ENCODE data around the gene ZNF385B. TPM values are rescaled to one million over a fixed set of nuclear protein-coding genes. Genes with fewer than 3 reads are reported as not detected.

ZNF385B gene
- total and polyA plus RNA-seq, 4 donors, result 3.0 to 7.2 (median 3.9) TPM

DNA sequence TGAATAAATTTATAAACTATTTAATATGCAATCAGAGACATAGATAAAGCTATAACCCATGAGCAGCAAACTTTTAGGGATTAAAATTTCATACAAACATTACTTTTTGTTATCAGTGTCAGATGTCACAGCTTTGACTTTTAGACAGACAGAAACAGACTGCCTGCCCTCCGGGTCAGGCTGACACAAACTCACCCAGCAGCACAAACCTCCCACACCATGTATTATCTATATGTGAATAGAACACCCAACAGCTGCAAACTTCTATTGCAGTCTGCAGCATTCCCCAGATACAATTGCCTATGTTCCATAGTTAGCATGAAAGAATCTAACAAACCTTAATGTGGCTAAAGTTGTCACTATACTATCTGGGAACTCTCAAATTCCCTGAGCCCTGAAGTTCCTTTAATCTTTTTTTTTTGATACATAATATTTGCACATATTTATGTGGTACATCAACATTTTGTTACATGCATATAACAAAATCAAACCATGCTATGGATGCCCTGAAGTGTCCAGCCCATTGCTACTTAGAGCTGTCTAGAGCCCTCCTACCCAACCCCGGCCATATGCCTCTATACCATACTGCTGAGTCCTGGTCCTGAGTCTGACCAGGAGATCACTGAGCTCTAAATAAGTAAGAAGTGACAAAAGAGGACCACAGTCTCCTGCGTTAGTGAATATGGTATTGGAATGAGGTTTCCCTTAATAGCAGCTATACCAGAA is 214.4 kb downstream of the ZNF385B start:
- no peaks in the 10 kb centered on the region for H3K36me3 ChIP-seq (ENCODE audit: control insufficient read depth in 4 of 4, insufficient read depth in 3 of 4, low read depth in 1 of 4, low read length in 3 of 4)
- no peaks in the 10 kb centered on the region for H3K27me3 ChIP-seq (ENCODE audit: control insufficient read depth in 4 of 4, insufficient read depth in 4 of 4, low read length in 3 of 4)
- TF ChIP-seq GABPA (IDR thresholded peaks at IDR 0.05 in 1 of 2, conservative IDR thresholded peaks at IDR 0.05 in 1 of 2), result no peak
- peak in 1 of 2 donors; percentile 5 for TF ChIP-seq HNF4A (conservative IDR thresholded peaks at IDR 0.05)
- H3K4me3 ChIP-seq (ENCODE audit: low read depth in 1 of 3, low read length in 3 of 3), result no peak overlapping the region
- no peaks in the 10 kb centered on the region for H3K9me3 ChIP-seq (ENCODE audit: control insufficient read depth in 4 of 4, low read length in 3 of 4)
- no peak overlapping the region for H3K9ac ChIP-seq (ENCODE audit: low read depth in 1 of 2, low read length in 2 of 2)
- DNase-seq (ENCODE audit: low spot score), result no peak
- H3K27ac ChIP-seq (ENCODE audit: low read depth in 1 of 2, low read length in 2 of 2), result no peak overlapping the region
- WGBS, result 72% methylated on average over 3 of the region's 3 CpGs
- peaks cover 0 to 12% (median 3%) of the 10 kb centered on the region in 4 donors for H3K4me1 ChIP-seq (ENCODE audit: control insufficient read depth in 4 of 4, insufficient read depth in 4 of 4, low read length in 3 of 4)

DNA sequence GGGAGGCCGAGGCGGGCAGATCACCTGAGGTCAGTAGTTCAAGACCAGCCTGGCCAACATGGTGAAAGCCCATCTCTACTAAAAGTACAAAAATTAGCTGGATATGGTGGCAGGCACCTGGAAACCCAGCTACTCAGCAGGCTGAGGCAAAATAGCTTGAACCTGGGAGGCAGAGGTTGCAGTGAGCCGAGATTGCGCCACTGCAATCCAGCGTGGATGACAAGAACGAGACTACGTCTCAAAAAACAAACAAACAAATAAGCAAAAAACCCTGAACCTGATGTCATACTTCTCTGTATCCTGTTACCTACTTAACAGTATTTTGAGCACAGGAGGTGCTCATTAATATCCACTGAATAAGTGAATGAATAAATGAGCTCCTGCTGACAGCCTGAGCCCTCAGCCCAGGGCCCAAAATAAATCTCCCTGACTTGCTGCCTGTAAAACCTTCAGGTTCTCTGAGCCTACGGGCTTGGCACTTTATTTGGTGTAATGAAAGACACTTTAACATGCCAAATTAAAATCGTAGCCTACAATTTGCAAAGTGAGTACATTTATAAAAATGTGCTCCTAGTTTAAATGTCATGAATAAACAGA is 215.1 kb downstream of the ZNF385B start:
- H3K4me1 ChIP-seq (ENCODE audit: control insufficient read depth in 4 of 4, insufficient read depth in 4 of 4, low read length in 3 of 4), result peaks cover 0 to 12% (median 3%) of the 10 kb centered on the region in 4 donors
- no peak overlapping the region for H3K4me3 ChIP-seq (ENCODE audit: low read depth in 1 of 3, low read length in 3 of 3)
- no peak overlapping the region for H3K27ac ChIP-seq (ENCODE audit: low read depth in 1 of 2, low read length in 2 of 2)
- TF ChIP-seq, protein P1, sequence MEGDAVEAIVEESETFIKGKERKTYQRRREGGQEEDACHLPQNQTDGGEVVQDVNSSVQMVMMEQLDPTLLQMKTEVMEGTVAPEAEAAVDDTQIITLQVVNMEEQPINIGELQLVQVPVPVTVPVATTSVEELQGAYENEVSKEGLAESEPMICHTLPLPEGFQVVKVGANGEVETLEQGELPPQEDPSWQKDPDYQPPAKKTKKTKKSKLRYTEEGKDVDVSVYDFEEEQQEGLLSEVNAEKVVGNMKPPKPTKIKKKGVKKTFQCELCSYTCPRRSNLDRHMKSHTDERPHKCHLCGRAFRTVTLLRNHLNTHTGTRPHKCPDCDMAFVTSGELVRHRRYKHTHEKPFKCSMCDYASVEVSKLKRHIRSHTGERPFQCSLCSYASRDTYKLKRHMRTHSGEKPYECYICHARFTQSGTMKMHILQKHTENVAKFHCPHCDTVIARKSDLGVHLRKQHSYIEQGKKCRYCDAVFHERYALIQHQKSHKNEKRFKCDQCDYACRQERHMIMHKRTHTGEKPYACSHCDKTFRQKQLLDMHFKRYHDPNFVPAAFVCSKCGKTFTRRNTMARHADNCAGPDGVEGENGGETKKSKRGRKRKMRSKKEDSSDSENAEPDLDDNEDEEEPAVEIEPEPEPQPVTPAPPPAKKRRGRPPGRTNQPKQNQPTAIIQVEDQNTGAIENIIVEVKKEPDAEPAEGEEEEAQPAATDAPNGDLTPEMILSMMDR (IDR thresholded peaks at IDR 0.05; ENCODE audit: low read depth, low read length, missing input control), result no peak
- TF ChIP-seq, protein P2, sequence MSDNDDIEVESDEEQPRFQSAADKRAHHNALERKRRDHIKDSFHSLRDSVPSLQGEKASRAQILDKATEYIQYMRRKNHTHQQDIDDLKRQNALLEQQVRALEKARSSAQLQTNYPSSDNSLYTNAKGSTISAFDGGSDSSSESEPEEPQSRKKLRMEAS (IDR thresholded peaks at IDR 0.05), result no peak
- TF ChIP-seq HNF4A (conservative IDR thresholded peaks at IDR 0.05) (peak in 1 of 2 donors; percentile 8), RAD21 (IDR thresholded peaks at IDR 0.05) (peak in 1 of 2 donors; percentile 10)
- 58% methylated on average over 9 of the region's 9 CpGs for WGBS
- no peak overlapping the region for H3K9ac ChIP-seq (ENCODE audit: low read depth in 1 of 2, low read length in 2 of 2)
- H3K27me3 ChIP-seq (ENCODE audit: control insufficient read depth in 4 of 4, insufficient read depth in 4 of 4, low read length in 3 of 4), result no peaks in the 10 kb centered on the region
- DNase-seq (ENCODE audit: low spot score), result no peak
- H3K36me3 ChIP-seq (ENCODE audit: control insufficient read depth in 4 of 4, insufficient read depth in 3 of 4, low read depth in 1 of 4, low read length in 3 of 4), result no peaks in the 10 kb centered on the region
- no peaks in the 10 kb centered on the region for H3K9me3 ChIP-seq (ENCODE audit: control insufficient read depth in 4 of 4, low read length in 3 of 4)

DNA sequence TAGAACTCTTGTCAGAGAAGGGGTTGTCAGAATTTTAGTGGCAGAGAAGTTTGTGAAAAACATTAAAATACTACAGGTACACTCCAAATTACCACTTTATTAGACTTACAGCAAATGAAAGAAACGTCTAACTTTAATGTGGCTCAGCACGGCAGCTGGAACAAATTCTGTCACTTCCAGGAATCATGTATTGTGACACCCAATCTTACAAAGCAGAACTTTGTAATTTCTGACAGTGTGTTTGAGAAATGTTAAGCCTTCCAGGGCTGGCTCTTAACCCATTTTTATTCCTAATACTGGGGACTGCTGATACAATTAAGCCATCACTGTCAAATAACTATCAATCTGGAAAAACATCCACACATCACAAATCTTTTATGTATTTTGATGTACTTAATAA is 216.4 kb downstream of the ZNF385B start:
- TF ChIP-seq JUND (IDR thresholded peaks at IDR 0.05) (no peak), HNF4G (IDR thresholded peaks at IDR 0.05) (no peak), TAF1 (conservative IDR thresholded peaks at IDR 0.05) (no peak), GABPA (IDR thresholded peaks at IDR 0.05 in 1 of 2, conservative IDR thresholded peaks at IDR 0.05 in 1 of 2) (no peak), FOXA1 (IDR thresholded peaks at IDR 0.05) (no peak), NR2F2 (IDR thresholded peaks at IDR 0.05) (no peak), FOXA2 (IDR thresholded peaks at IDR 0.05) (no peak)
- TF ChIP-seq, protein P3, sequence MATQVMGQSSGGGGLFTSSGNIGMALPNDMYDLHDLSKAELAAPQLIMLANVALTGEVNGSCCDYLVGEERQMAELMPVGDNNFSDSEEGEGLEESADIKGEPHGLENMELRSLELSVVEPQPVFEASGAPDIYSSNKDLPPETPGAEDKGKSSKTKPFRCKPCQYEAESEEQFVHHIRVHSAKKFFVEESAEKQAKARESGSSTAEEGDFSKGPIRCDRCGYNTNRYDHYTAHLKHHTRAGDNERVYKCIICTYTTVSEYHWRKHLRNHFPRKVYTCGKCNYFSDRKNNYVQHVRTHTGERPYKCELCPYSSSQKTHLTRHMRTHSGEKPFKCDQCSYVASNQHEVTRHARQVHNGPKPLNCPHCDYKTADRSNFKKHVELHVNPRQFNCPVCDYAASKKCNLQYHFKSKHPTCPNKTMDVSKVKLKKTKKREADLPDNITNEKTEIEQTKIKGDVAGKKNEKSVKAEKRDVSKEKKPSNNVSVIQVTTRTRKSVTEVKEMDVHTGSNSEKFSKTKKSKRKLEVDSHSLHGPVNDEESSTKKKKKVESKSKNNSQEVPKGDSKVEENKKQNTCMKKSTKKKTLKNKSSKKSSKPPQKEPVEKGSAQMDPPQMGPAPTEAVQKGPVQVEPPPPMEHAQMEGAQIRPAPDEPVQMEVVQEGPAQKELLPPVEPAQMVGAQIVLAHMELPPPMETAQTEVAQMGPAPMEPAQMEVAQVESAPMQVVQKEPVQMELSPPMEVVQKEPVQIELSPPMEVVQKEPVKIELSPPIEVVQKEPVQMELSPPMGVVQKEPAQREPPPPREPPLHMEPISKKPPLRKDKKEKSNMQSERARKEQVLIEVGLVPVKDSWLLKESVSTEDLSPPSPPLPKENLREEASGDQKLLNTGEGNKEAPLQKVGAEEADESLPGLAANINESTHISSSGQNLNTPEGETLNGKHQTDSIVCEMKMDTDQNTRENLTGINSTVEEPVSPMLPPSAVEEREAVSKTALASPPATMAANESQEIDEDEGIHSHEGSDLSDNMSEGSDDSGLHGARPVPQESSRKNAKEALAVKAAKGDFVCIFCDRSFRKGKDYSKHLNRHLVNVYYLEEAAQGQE (IDR thresholded peaks at IDR 0.05), result no peak
- TF ChIP-seq, protein P1 (IDR thresholded peaks at IDR 0.05; ENCODE audit: low read depth, low read length, missing input control), result no peak
- no peaks in the 10 kb centered on the region for H3K36me3 ChIP-seq (ENCODE audit: control insufficient read depth in 4 of 4, insufficient read depth in 3 of 4, low read depth in 1 of 4, low read length in 3 of 4)
- no peak overlapping the region for H3K27ac ChIP-seq (ENCODE audit: low read depth in 1 of 2, low read length in 2 of 2)
- no peaks in the 10 kb centered on the region for H3K9me3 ChIP-seq (ENCODE audit: control insufficient read depth in 4 of 4, low read length in 3 of 4)
- no peak for DNase-seq (ENCODE audit: low spot score)
- H3K4me3 ChIP-seq (ENCODE audit: low read depth in 1 of 3, low read length in 3 of 3), result no peak overlapping the region
- H3K27me3 ChIP-seq (ENCODE audit: control insufficient read depth in 4 of 4, insufficient read depth in 4 of 4, low read length in 3 of 4), result no peaks in the 10 kb centered on the region
- 48% methylated on average over 2 of the region's 2 CpGs for WGBS
- no peak overlapping the region for H3K9ac ChIP-seq (ENCODE audit: low read depth in 1 of 2, low read length in 2 of 2)
- peaks cover 0 to 12% (median 3%) of the 10 kb centered on the region in 4 donors for H3K4me1 ChIP-seq (ENCODE audit: control insufficient read depth in 4 of 4, insufficient read depth in 4 of 4, low read length in 3 of 4)
